K562 (cell line): ENCODE data around the gene KRI1. TPM values are rescaled to one million over a fixed set of nuclear protein-coding genes. Genes with fewer than 3 reads are reported as not detected.

Experiments used
- ARID4B ChIP-seq: sonication (generic); formaldehyde crosslinking; IDR thresholded peaks from 2 replicates; pipeline ENCODE4 v1.8.0; 2022; ENCODE audit warnings: mild to moderate bottlenecking, missing genetic modification reagents
- ATF6 ChIP-seq: sonication (generic); formaldehyde crosslinking; IDR thresholded peaks from 2 replicates; pipeline ENCODE4 v1.4.0; 2020; ENCODE audit warnings: mild to moderate bottlenecking, missing genetic modification reagents
- BRD4 ChIP-seq: fragments of 200-600 bp; sonication (generic); IDR thresholded peaks from 2 replicates; pipeline ENCODE4 v1.6.1; 2017; ENCODE audit warnings: inconsistent platforms
- CHD1 ChIP-seq: fragments of 200-600 bp; sonication (generic); IDR thresholded peaks from one replicate; pipeline ENCODE4 v1.6.1; 2012; ENCODE audit warnings: mild to moderate bottlenecking, moderate library complexity, low read length, inconsistent platforms
- COPS2 ChIP-seq: fragments of 450-650 bp; conservative IDR thresholded peaks from 2 replicates; pipeline ENCODE4 v1.6.1; 2016; ENCODE audit warnings: mild to moderate bottlenecking, moderate library complexity
- CTCF ChIP-seq, 3 experiments: IDR thresholded peaks in 2 of 3; conservative IDR thresholded peaks in 1 of 3; 2 replicates each; pipeline ENCODE4 v1.5.1; 2011 to 2012; ENCODE audit warnings: low read length in 3 of 3, mild to moderate bottlenecking in 3 of 3, control low read depth in 2 of 3, improper control_type of control experiment in 1 of 3, inconsistent platforms in 1 of 3, low read depth in 1 of 3, mixed read lengths in 1 of 3, moderate library complexity in 1 of 3; ENCODE audit not compliant: insufficient read depth in 2 of 3
- GABPB2 ChIP-seq: fragments of 250-450 bp; sonication (Bioruptor Pico); conservative IDR thresholded peaks from 2 replicates; pipeline ENCODE4 v1.5.1; 2021; ENCODE audit warnings: mild to moderate bottlenecking
- HES1 ChIP-seq: fragments of 450-650 bp; IDR thresholded peaks from 2 replicates; pipeline ENCODE4 v1.6.1; 2016; ENCODE audit warnings: low read depth, mild to moderate bottlenecking, moderate library complexity
- KDM5B ChIP-seq: fragments of 200-600 bp; sonication (generic); IDR thresholded peaks from 2 replicates; pipeline ENCODE4 v1.6.1; 2012; ENCODE audit warnings: low read depth, mild to moderate bottlenecking, moderate library complexity, low read length, control low read depth, inconsistent platforms; ENCODE audit not compliant: insufficient replicate concordance
- MBD1 ChIP-seq: fragments of 250-450 bp; sonication (Bioruptor Pico); IDR thresholded peaks from 2 replicates; pipeline ENCODE4 v1.8.0; 2022; ENCODE audit warnings: inconsistent platforms
- SRSF1 ChIP-seq: fragments of 200-400 bp; formaldehyde crosslinking; IDR thresholded peaks from 2 replicates; pipeline ENCODE4 v1.6.1; 2017; ENCODE audit warnings: mild to moderate bottlenecking, low read depth, low read length, moderate library complexity
- TAF1 ChIP-seq: IDR thresholded peaks from 2 replicates; pipeline ENCODE4 v1.6.1; 2011; ENCODE audit warnings: mild to moderate bottlenecking, low read length, moderate library complexity; ENCODE audit not compliant: insufficient read depth, control insufficient read depth, severe bottlenecking; ENCODE audit errors: extremely low read depth
- TEAD1 ChIP-seq, 2 experiments: fragments of 450-650 bp in 1 of 2; sonication (generic) in 1 of 2; formaldehyde crosslinking; IDR thresholded peaks; 2 replicates each; pipeline versions ENCODE4 v1.4.0 to v1.8.0; 2020 to 2022; ENCODE audit warnings: mild to moderate bottlenecking in 2 of 2, missing genetic modification reagents in 1 of 2
- TRIM28 ChIP-seq: fragments of 450-650 bp; IDR thresholded peaks from 2 replicates; pipeline ENCODE4 v1.6.1; 2017
- ZFP36 ChIP-seq: fragments of 150-350 bp; IDR thresholded peaks from 2 replicates; pipeline ENCODE4 v1.6.1; 2018; ENCODE audit warnings: low read length, low read depth; ENCODE audit not compliant: partially characterized antibody
- ZNF507 ChIP-seq: conservative IDR thresholded peaks from 2 replicates; pipeline ENCODE4 v1.6.1; 2017; ENCODE audit warnings: missing genetic modification characterization, missing compliant biosample characterization
- polyA plus RNA-seq, 8 experiments: library from polyadenylated mRNA; depleted of rRNA in 4 of 8; stranded (reverse) in 5 of 8; unstranded in 3 of 8; fragments of >200 nt; fragmentation: Nextera tagmentation in 2 of 8; fragmentation: Illumina TruSeq in 1 of 8; extraction: Ambion mirVana in 2 of 8; extraction: Trizol in 1 of 8; gene quantifications; 2 replicates each; pipeline versions ENCODE4 v1.2.1 to v1.2.3, GENCODE V29; 2011 to 2014; ENCODE audit warnings: inconsistent platforms in 1 of 8, missing spikeins in 1 of 8
- total RNA-seq, 7 experiments: library from RNA; depleted of rRNA in 6 of 7; stranded (reverse); fragments of >200 nt in 6 of 7; fragmentation: Illumina TruSeq in 2 of 7; extraction: Trizol in 2 of 7; gene quantifications; 2 replicates each; pipeline versions ENCODE4 v1.2.1 to v1.2.3, GENCODE V29; 2011 to 2021; ENCODE audit warnings: low replicate concordance in 1 of 7

KRI1 gene
- total and polyA plus RNA-seq, 9 of the 15 experiments (the other 6 are each of a cell fraction or from before 2014, with no cell fraction given) = 1.1 to 50.7 (median 24.7) TPM

GRCh38 chr19:10603084-10603872 lies 37.5 kb upstream of the KRI1 start (continued):
- no peak for TF ChIP-seq ARID4B (CRISPR knock-in tag)
- TF ChIP-seq GABPB2 = no peak
- no peak for TF ChIP-seq ZNF507
- TF ChIP-seq ZFP36 = peak; percentile 74
- peak in 1 of 2 experiments; percentile 66; a peak in 1 of 4 replicates for TF ChIP-seq TEAD1 (CRISPR knock-in tag; IDR thresholded peaks at IDR 0.05)
- TF ChIP-seq KDM5B = peak; percentile 42
- TF ChIP-seq ATF6 (CRISPR knock-in tag) = no peak
- no peak for TF ChIP-seq TRIM28
- TF ChIP-seq TAF1 = peak; percentile 34
- TF ChIP-seq COPS2 = no peak
- TF ChIP-seq CHD1 = peak; percentile 13
- TF ChIP-seq SRSF1 = no peak
- TF ChIP-seq CTCF (IDR thresholded peaks at IDR 0.05 in 2 of 3, conservative IDR thresholded peaks at IDR 0.05 in 1 of 3; ENCODE audit: insufficient read depth in 2 of 3, low read depth in 1 of 3, low read length in 3 of 3) = peak in 2 of 3 experiments; percentile 11 to 20; a peak in 1 of 6 replicates
- no peak for TF ChIP-seq HES1
- 0 out of 2 replicates have a peak, but pooled peaks have one; percentile 26 for TF ChIP-seq BRD4
- no peak for TF ChIP-seq MBD1
